ENCODE measurements around the gene DCDC2B. TPM values are rescaled to one million over a fixed set of nuclear protein-coding genes. Genes with fewer than 3 reads are reported as not detected.

The DCDC2B gene
- total RNA-seq, 5 donors from 2014 or later (not counting 1 experiment from before 2014, with no cell fraction given): 0.18 TPM; not detected in 4

- H3K27ac Mint-ChIP-seq: no peak overlapping the region
- Histone ChIP-seq H3K27me3 (replicated peaks in 1 of 2; ENCODE audit: control insufficient read depth in 2 of 2, extremely low read depth in 1 of 2, insufficient read depth in 2 of 2, low read length in 1 of 2) (no peaks in the 10 kb centered on the region), H3K9me3 (no peaks in the 10 kb centered on the region), H3K36me3 (ENCODE audit: control insufficient read depth in 2 of 2, extremely low read depth in 1 of 2, insufficient read depth in 1 of 2, low read length in 1 of 2) (peaks cover 12 to 33% of the 10 kb centered on the region in 2 donors), H3K4me3 (ENCODE audit: control insufficient read depth in 1 of 2, extremely low read depth in 1 of 2, low read length in 1 of 2) (no peak overlapping the region), H3K4me1 (ENCODE audit: control insufficient read depth in 1 of 2, extremely low read depth in 1 of 2, insufficient read depth in 2 of 2, low read length in 2 of 2) (peaks cover 28 to 69% of the 10 kb centered on the region in 2 experiments), H3K27ac (ENCODE audit: low read length) (no peak overlapping the region)
- peaks cover 66 to 73% (median 69%) of the 10 kb centered on the region in 3 donors for H3K4me1 Mint-ChIP-seq
- DNase-seq: no peak
- H3K27me3 Mint-ChIP-seq: no peaks in the 10 kb centered on the region
- H3K4me3 Mint-ChIP-seq: no peak overlapping the region
- ChIA-PET POLR2A (interaction anchor here in 1 of 2 donors (0.7 kb wide), 1 partner anchor 51 kb away, joined by 6 read pairs; no protein-coding TSS in a partner anchor), CTCF (interaction anchor here in 1 of 2 donors (0.5 to 1.2 kb wide), 4 partner anchors 18 to 465 kb away, joined by 3 to 6 read pairs (median 3); no protein-coding TSS in a partner anchor)
- H3K36me3 Mint-ChIP-seq: peaks cover 29% of the 10 kb centered on the region
- 100% methylated on average over 3 of the region's 6 CpGs for WGBS (ENCODE audit: insufficient coverage)
- H3K9me3 Mint-ChIP-seq: no peaks in the 10 kb centered on the region
- no peak for ATAC-seq (replicated peaks in 1 of 4)
These were observed 11.1 kb upstream of the DCDC2B start for GRCh38 chr1:32197837-32198236.

DNA sequence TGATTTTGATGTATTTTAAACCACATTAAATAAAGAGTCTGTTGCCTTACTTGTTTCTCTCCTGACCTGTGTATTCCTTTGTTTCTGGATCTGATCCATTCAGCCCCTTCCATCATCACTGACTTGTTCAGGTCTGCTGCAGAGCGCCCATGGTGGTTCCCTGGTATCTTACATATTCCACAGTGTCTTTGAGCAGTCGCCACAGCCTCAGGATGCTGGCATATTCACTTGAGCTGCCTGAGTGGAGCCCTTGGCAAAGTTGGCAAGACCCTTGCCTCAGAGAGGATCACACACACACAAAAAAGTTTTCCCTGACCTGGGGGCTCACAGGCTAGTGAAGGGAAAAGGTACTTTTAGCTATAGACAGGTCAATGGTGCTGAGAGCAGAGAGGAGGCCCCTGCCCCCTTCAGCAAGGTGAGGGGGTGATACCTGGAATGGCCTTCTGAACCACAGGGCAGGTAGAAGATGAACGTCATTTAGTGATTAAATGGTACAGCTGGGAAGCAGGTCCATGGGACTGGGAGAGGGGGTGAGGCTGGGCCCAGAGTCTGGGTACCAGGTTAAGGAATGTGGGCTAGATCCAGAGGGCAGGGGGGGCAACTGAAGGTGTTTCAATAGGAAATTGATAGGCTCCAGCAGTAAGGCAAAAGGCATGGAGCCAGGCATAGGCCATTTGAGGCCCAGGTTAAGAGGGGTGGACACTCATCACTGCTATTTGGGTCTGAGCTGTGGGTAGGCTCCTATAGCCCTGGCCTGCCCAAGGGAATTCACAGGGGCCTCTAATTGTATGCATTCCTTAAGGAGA is 10.4 kb upstream of the DCDC2B start:
- Histone ChIP-seq H3K4me3 (ENCODE audit: control insufficient read depth in 1 of 2, extremely low read depth in 1 of 2, low read length in 1 of 2) (no peak overlapping the region), H3K4me1 (ENCODE audit: control insufficient read depth in 1 of 2, extremely low read depth in 1 of 2, insufficient read depth in 2 of 2, low read length in 2 of 2) (peaks cover 28 to 69% of the 10 kb centered on the region in 2 experiments), H3K27ac (ENCODE audit: low read length) (no peak overlapping the region), H3K27me3 (replicated peaks in 1 of 2; ENCODE audit: control insufficient read depth in 2 of 2, extremely low read depth in 1 of 2, insufficient read depth in 2 of 2, low read length in 1 of 2) (no peaks in the 10 kb centered on the region), H3K36me3 (ENCODE audit: control insufficient read depth in 2 of 2, extremely low read depth in 1 of 2, insufficient read depth in 1 of 2, low read length in 1 of 2) (peaks cover 12 to 28% of the 10 kb centered on the region in 2 donors), H3K9me3 (no peaks in the 10 kb centered on the region)
- no peak overlapping the region for H3K4me3 Mint-ChIP-seq
- 92% methylated on average over 3 of the region's 3 CpGs for WGBS (ENCODE audit: insufficient coverage)
- H3K36me3 Mint-ChIP-seq: peaks cover 23% of the 10 kb centered on the region
- ATAC-seq (replicated peaks in 1 of 4): no peak
- H3K27me3 Mint-ChIP-seq: no peaks in the 10 kb centered on the region
- DNase-seq: no peak
- H3K9me3 Mint-ChIP-seq: no peaks in the 10 kb centered on the region
- H3K27ac Mint-ChIP-seq: peak overlapping the region; percentile 28 to 68
- ChIA-PET CTCF (interaction anchor here in 1 of 2 donors (0.6 to 0.7 kb wide), 2 partner anchors 91 to 466 kb away, joined by 3 to 4 read pairs; partner anchors contain the start of gene KPNA6), POLR2A (interaction anchor here (0.6 to 0.7 kb wide), 4 partner anchors 52 to 146 kb away, joined by 3 to 6 read pairs (median 4); partner anchors contain the start of gene TMEM39B (in 1 of the 2))
- peaks cover 66 to 78% (median 68%) of the 10 kb centered on the region in 3 donors for H3K4me1 Mint-ChIP-seq

- POLR2A ChIA-PET: interaction anchor here (0.6 kb wide), 3 partner anchors 108 to 145 kb away, joined by 3 to 5 read pairs (median 4); partner anchors contain the start of gene TMEM39B (in 1 of the 2)
- peaks cover 28 to 69% of the 10 kb centered on the region in 2 experiments for H3K4me1 ChIP-seq (ENCODE audit: control insufficient read depth in 1 of 2, extremely low read depth in 1 of 2, insufficient read depth in 2 of 2, low read length in 2 of 2)
- Mint-ChIP-seq H3K9me3 (no peaks in the 10 kb centered on the region), H3K4me1 (peaks cover 67 to 79% (median 70%) of the 10 kb centered on the region in 3 donors), H3K27me3 (no peaks in the 10 kb centered on the region), H3K27ac (peak overlapping the region in 1 of 2 donors; percentile 79), H3K36me3 (peaks cover 18% of the 10 kb centered on the region), H3K4me3 (peak overlapping the region in 1 of 3 donors; percentile 15)
- CTCF ChIA-PET: interaction anchor here in 1 of 2 donors (0.6 kb wide), 1 partner anchor 91 kb away, joined by 4 read pairs; the partner anchor contains the start of gene KPNA6
- no peaks in the 10 kb centered on the region for H3K9me3 ChIP-seq
- no peak overlapping the region for H3K27ac ChIP-seq (ENCODE audit: low read length)
- WGBS (ENCODE audit: insufficient coverage): 100% methylated on average over 1 of the region's 4 CpGs
- DNase-seq: no peak
- H3K4me3 ChIP-seq (ENCODE audit: control insufficient read depth in 1 of 2, extremely low read depth in 1 of 2, low read length in 1 of 2): no peak overlapping the region
- H3K36me3 ChIP-seq (ENCODE audit: control insufficient read depth in 2 of 2, extremely low read depth in 1 of 2, insufficient read depth in 1 of 2, low read length in 1 of 2): peaks cover 8 to 24% of the 10 kb centered on the region in 2 donors
- H3K27me3 ChIP-seq (replicated peaks in 1 of 2; ENCODE audit: control insufficient read depth in 2 of 2, extremely low read depth in 1 of 2, insufficient read depth in 2 of 2, low read length in 1 of 2): no peaks in the 10 kb centered on the region
- ATAC-seq (replicated peaks in 1 of 4): no peak
These were observed 9.7 kb upstream of the DCDC2B start for GRCh38 chr1:32199043-32199716.

- Histone ChIP-seq H3K27ac (ENCODE audit: low read length) (peak overlapping the region; percentile 93), H3K27me3 (replicated peaks in 1 of 2; ENCODE audit: control insufficient read depth in 2 of 2, extremely low read depth in 1 of 2, insufficient read depth in 2 of 2, low read length in 1 of 2) (no peaks in the 10 kb centered on the region), H3K4me3 (ENCODE audit: control insufficient read depth in 1 of 2, extremely low read depth in 1 of 2, low read length in 1 of 2) (no peak overlapping the region), H3K4me1 (ENCODE audit: control insufficient read depth in 1 of 2, extremely low read depth in 1 of 2, insufficient read depth in 2 of 2, low read length in 2 of 2) (peaks cover 28 to 67% of the 10 kb centered on the region in 2 experiments), H3K9me3 (no peaks in the 10 kb centered on the region), H3K36me3 (ENCODE audit: control insufficient read depth in 2 of 2, extremely low read depth in 1 of 2, insufficient read depth in 1 of 2, low read length in 1 of 2) (peaks cover 8 to 22% of the 10 kb centered on the region in 2 donors)
- 100% methylated on average over 2 of the region's 6 CpGs for WGBS (ENCODE audit: insufficient coverage)
- ATAC-seq (replicated peaks in 1 of 4) (no peak), DNase-seq (no peak)
- Mint-ChIP-seq H3K27ac (peak overlapping the region in 1 of 2 donors; percentile 79), H3K36me3 (peaks cover 13% of the 10 kb centered on the region), H3K4me1 (peaks cover 62 to 79% (median 68%) of the 10 kb centered on the region in 3 donors), H3K27me3 (no peaks in the 10 kb centered on the region), H3K9me3 (no peaks in the 10 kb centered on the region), H3K4me3 (peak overlapping the region; percentile 85 to 91 (median 89))
- POLR2A ChIA-PET: no interaction called here
- CTCF ChIA-PET: no interaction called here
These were observed 9.2 kb upstream of the DCDC2B start for GRCh38 chr1:32199717-32200072.

DNA sequence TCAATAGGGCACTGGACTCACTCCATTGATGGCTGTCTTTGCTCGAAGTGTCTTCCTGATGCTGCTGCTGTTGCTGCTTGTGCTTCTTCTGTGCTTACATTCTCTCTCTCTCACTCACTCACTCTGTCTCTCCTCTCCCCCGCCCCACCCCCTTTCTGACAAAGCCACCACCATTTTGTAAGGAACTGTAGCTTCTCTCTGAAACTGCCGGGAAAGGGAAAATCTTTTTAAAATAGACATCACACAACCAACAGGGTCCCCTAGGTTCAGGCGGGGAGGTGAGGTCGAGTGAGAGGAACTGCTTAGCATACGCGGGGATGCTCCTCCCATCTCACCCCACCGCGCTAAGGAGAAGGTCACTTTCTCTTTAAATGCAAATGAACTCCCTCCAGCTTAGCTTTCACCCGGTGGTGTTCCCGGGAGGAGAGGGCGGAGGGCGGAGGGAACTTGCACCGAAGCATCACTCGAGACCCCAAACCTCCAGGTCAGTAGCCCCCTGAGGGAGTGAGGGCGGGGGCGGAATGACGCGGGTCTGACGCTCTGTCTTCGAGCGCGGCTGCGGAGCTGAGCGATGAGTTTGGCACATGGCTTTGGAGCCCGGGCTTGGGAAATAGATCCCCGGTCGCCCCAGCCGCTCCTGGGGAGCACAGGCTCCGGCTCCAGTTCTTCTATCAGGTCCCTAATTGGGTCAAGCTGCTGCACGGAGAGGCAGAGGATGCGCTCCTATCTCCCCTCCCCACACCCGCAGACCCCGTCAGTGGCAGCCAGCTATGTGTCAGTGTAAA is 8.5 kb upstream of the DCDC2B start, which contains the start of gene CCDC28B:
Gene CCDC28B (plus strand): TSS at position 370 of the 785 bp plus-strand sequence. CDS start 1,341 bp downstream, outside the sequence.
- Mint-ChIP-seq H3K27ac (peak within 1 kb of the TSS; percentile 89 to 93), H3K4me3 (peak within 1 kb of the TSS; percentile 85 to 91 (median 89)), H3K9me3 (no peaks in the 10 kb centered on the region), H3K27me3 (no peaks in the 10 kb centered on the region), H3K4me1 (peaks cover 60 to 74% (median 61%) of the 10 kb centered on the region in 3 donors), H3K36me3 (peaks cover 7% of the 10 kb centered on the region)
- CTCF ChIA-PET: interaction anchor here in 1 of 2 donors (0.7 to 1.2 kb wide), 4 partner anchors 48 to 806 kb away, joined by 3 to 5 read pairs (median 4); no protein-coding TSS in a partner anchor
- Histone ChIP-seq H3K4me3 (ENCODE audit: control insufficient read depth in 1 of 2, extremely low read depth in 1 of 2, low read length in 1 of 2) (peak within 1 kb of the TSS; percentile 78 to 91), H3K36me3 (ENCODE audit: control insufficient read depth in 2 of 2, extremely low read depth in 1 of 2, insufficient read depth in 1 of 2, low read length in 1 of 2) (peaks cover 3 to 15% of the 10 kb centered on the region in 2 donors), H3K4me1 (ENCODE audit: control insufficient read depth in 1 of 2, extremely low read depth in 1 of 2, insufficient read depth in 2 of 2, low read length in 2 of 2) (peaks cover 27 to 66% of the 10 kb centered on the region in 2 experiments), H3K27ac (ENCODE audit: low read length) (peak within 1 kb of the TSS; percentile 93), H3K27me3 (replicated peaks in 1 of 2; ENCODE audit: control insufficient read depth in 2 of 2, extremely low read depth in 1 of 2, insufficient read depth in 2 of 2, low read length in 1 of 2) (no peaks in the 10 kb centered on the region), H3K9me3 (no peaks in the 10 kb centered on the region)
- POLR2A ChIA-PET: interaction anchor here in 1 of 2 donors (0.5 to 0.6 kb wide), 2 partner anchors 102 to 765 kb away, joined by 3 to 7 read pairs; no protein-coding TSS in a partner anchor
- ATAC-seq (replicated peaks in 1 of 4) (peak; percentile 49 to 57 (median 53)), DNase-seq (peak; percentile 18 to 71 (median 42))
- WGBS (ENCODE audit: insufficient coverage): 0% methylated on average over 17 of the region's 34 CpGs

Data from T-cell (primary cell).